ENCODE measurements around the gene MPP2. TPM values are rescaled to one million over a fixed set of nuclear protein-coding genes. Genes with fewer than 3 reads are reported as not detected.

The MPP2 gene
- total and polyA plus RNA-seq, 4 donors = 0.05 to 0.25 (median 0.09) TPM

DNA sequence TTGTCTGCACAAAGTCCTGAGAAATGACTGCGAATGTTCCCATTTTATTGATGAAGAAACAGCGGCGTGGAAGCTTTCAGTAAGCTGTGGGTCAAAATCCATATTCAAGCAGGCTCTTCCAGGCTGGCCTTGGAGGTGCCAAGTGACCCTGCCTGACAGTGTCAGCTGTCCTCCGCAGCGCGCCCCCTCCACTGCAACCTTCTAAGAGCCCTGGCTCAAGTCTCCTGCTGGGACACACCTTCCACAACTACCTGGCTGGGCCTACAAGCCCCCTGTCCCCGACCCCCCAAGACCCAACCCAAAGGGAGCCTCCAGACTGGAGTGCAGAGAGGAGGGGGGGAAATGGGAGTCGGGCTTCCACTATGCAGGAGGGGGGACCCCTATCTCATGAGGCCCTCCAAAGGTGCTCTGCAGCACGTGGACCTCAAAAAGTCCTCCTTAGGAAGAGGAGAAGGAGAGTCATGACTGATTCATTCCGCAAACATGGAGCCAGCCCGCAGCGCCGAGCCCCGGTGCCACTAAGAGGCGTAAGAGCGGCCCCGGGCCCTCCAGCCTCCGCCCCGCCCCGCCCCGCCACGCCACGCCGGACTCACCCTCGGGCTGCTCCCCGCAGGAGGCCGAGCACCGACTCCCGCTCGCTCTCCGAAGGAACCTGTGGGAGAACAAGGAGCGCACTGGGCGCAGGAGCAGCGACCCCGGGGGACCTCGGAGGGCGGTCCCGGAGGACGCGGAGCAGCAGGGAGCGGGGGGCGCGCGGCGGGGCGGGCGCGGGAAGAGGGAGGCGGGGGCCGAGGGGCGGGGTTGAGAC, 75.0 kb downstream of the MPP2 start:
- no peaks in the 10 kb centered on the region for H3K36me3 ChIP-seq (ENCODE audit: control insufficient read depth in 4 of 4, insufficient read depth in 3 of 4, low read depth in 1 of 4, low read length in 3 of 4)
- H3K4me3 ChIP-seq (ENCODE audit: low read depth in 1 of 3, low read length in 3 of 3) = peak overlapping the region in 1 of 3 donors; percentile 70
- peaks cover 0 to 14% (median 10%) of the 10 kb centered on the region in 4 donors for H3K4me1 ChIP-seq (ENCODE audit: control insufficient read depth in 4 of 4, insufficient read depth in 4 of 4, low read length in 3 of 4)
- H3K9me3 ChIP-seq (ENCODE audit: control insufficient read depth in 4 of 4, low read length in 3 of 4) = no peaks in the 10 kb centered on the region
- 11% methylated on average over 51 of the region's 51 CpGs for WGBS
- no peak overlapping the region for H3K9ac ChIP-seq (ENCODE audit: low read depth in 1 of 2, low read length in 2 of 2)
- DNase-seq (ENCODE audit: low spot score) = no peak
- TF ChIP-seq, protein P1, sequence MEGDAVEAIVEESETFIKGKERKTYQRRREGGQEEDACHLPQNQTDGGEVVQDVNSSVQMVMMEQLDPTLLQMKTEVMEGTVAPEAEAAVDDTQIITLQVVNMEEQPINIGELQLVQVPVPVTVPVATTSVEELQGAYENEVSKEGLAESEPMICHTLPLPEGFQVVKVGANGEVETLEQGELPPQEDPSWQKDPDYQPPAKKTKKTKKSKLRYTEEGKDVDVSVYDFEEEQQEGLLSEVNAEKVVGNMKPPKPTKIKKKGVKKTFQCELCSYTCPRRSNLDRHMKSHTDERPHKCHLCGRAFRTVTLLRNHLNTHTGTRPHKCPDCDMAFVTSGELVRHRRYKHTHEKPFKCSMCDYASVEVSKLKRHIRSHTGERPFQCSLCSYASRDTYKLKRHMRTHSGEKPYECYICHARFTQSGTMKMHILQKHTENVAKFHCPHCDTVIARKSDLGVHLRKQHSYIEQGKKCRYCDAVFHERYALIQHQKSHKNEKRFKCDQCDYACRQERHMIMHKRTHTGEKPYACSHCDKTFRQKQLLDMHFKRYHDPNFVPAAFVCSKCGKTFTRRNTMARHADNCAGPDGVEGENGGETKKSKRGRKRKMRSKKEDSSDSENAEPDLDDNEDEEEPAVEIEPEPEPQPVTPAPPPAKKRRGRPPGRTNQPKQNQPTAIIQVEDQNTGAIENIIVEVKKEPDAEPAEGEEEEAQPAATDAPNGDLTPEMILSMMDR (IDR thresholded peaks at IDR 0.05; ENCODE audit: low read depth, low read length, missing input control) = no peak
- TF ChIP-seq YY1 (IDR thresholded peaks at IDR 0.05) (no peak), FOXA2 (IDR thresholded peaks at IDR 0.05) (no peak), RAD21 (IDR thresholded peaks at IDR 0.05) (no peak), SP1 (IDR thresholded peaks at IDR 0.05) (no peak), FOXA1 (IDR thresholded peaks at IDR 0.05) (no peak), NR2F2 (IDR thresholded peaks at IDR 0.05) (no peak), TAF1 (conservative IDR thresholded peaks at IDR 0.05) (no peak), EGR1 (IDR thresholded peaks at IDR 0.05; ENCODE audit: low read depth in 2 of 2) (no peak), RXRA (IDR thresholded peaks at IDR 0.05) (no peak), HNF4A (conservative IDR thresholded peaks at IDR 0.05) (no peak)
- TF ChIP-seq, protein P2, sequence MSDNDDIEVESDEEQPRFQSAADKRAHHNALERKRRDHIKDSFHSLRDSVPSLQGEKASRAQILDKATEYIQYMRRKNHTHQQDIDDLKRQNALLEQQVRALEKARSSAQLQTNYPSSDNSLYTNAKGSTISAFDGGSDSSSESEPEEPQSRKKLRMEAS (IDR thresholded peaks at IDR 0.05) = no peak
- TF ChIP-seq, protein P3, sequence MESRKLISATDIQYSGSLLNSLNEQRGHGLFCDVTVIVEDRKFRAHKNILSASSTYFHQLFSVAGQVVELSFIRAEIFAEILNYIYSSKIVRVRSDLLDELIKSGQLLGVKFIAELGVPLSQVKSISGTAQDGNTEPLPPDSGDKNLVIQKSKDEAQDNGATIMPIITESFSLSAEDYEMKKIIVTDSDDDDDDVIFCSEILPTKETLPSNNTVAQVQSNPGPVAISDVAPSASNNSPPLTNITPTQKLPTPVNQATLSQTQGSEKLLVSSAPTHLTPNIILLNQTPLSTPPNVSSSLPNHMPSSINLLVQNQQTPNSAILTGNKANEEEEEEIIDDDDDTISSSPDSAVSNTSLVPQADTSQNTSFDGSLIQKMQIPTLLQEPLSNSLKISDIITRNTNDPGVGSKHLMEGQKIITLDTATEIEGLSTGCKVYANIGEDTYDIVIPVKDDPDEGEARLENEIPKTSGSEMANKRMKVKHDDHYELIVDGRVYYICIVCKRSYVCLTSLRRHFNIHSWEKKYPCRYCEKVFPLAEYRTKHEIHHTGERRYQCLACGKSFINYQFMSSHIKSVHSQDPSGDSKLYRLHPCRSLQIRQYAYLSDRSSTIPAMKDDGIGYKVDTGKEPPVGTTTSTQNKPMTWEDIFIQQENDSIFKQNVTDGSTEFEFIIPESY (IDR thresholded peaks at IDR 0.05) = no peak
- H3K27ac ChIP-seq (ENCODE audit: low read depth in 1 of 2, low read length in 2 of 2) = no peak overlapping the region
- H3K27me3 ChIP-seq (ENCODE audit: control insufficient read depth in 4 of 4, insufficient read depth in 4 of 4, low read length in 3 of 4) = no peaks in the 10 kb centered on the region

DNA sequence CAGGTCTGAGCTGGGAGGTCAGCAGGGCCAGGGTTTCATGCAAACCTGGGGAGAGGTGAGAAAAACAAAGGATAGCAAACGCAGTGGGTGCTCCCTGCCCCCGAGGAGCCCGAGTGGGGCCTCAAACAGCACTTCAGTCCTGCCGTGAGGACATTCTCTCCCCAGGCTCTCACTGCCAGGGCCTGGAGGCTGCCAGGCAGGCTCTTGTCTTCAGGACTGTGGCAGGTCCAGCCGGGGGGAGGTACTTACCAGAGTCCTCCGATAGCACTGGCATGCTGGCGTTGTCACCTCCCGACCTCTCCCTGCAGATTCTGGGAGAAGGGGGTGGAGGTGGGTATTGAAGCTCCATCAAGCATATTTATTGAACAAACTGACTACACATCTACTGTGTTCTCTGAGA, 75.7 kb downstream of the MPP2 start:
- Histone ChIP-seq H3K4me1 (ENCODE audit: control insufficient read depth in 4 of 4, insufficient read depth in 4 of 4, low read length in 3 of 4) (peaks cover 0 to 14% (median 10%) of the 10 kb centered on the region in 4 donors), H3K4me3 (ENCODE audit: low read depth in 1 of 3, low read length in 3 of 3) (no peak overlapping the region), H3K36me3 (ENCODE audit: control insufficient read depth in 4 of 4, insufficient read depth in 3 of 4, low read depth in 1 of 4, low read length in 3 of 4) (no peaks in the 10 kb centered on the region), H3K27ac (ENCODE audit: low read depth in 1 of 2, low read length in 2 of 2) (no peak overlapping the region), H3K9me3 (ENCODE audit: control insufficient read depth in 4 of 4, low read length in 3 of 4) (no peaks in the 10 kb centered on the region), H3K9ac (ENCODE audit: low read depth in 1 of 2, low read length in 2 of 2) (no peak overlapping the region), H3K27me3 (ENCODE audit: control insufficient read depth in 4 of 4, insufficient read depth in 4 of 4, low read length in 3 of 4) (no peaks in the 10 kb centered on the region)
- DNase-seq (ENCODE audit: low spot score) = no peak
- WGBS = 91% methylated on average over 8 of the region's 8 CpGs
- TF ChIP-seq FOXA1 (IDR thresholded peaks at IDR 0.05) = no peak
- TF ChIP-seq GABPA (IDR thresholded peaks at IDR 0.05 in 1 of 2, conservative IDR thresholded peaks at IDR 0.05 in 1 of 2) = no peak
- TF ChIP-seq, protein P1 (IDR thresholded peaks at IDR 0.05; ENCODE audit: low read depth, low read length, missing input control) = no peak
- TF ChIP-seq JUND (IDR thresholded peaks at IDR 0.05) = no peak
- no peak for TF ChIP-seq TAF1 (conservative IDR thresholded peaks at IDR 0.05)
- no peak for TF ChIP-seq FOXA2 (IDR thresholded peaks at IDR 0.05)
- TF ChIP-seq, protein P2 (IDR thresholded peaks at IDR 0.05) = no peak
- no peak for TF ChIP-seq NR2F2 (IDR thresholded peaks at IDR 0.05)
- TF ChIP-seq YY1 (IDR thresholded peaks at IDR 0.05) = no peak
- no peak for TF ChIP-seq HNF4G (IDR thresholded peaks at IDR 0.05)
- TF ChIP-seq, protein P3 (IDR thresholded peaks at IDR 0.05) = no peak
- no peak for TF ChIP-seq SP1 (IDR thresholded peaks at IDR 0.05)
- no peak for TF ChIP-seq HNF4A (conservative IDR thresholded peaks at IDR 0.05)
- TF ChIP-seq EGR1 (IDR thresholded peaks at IDR 0.05; ENCODE audit: low read depth in 2 of 2) = no peak
- TF ChIP-seq, protein P4, sequence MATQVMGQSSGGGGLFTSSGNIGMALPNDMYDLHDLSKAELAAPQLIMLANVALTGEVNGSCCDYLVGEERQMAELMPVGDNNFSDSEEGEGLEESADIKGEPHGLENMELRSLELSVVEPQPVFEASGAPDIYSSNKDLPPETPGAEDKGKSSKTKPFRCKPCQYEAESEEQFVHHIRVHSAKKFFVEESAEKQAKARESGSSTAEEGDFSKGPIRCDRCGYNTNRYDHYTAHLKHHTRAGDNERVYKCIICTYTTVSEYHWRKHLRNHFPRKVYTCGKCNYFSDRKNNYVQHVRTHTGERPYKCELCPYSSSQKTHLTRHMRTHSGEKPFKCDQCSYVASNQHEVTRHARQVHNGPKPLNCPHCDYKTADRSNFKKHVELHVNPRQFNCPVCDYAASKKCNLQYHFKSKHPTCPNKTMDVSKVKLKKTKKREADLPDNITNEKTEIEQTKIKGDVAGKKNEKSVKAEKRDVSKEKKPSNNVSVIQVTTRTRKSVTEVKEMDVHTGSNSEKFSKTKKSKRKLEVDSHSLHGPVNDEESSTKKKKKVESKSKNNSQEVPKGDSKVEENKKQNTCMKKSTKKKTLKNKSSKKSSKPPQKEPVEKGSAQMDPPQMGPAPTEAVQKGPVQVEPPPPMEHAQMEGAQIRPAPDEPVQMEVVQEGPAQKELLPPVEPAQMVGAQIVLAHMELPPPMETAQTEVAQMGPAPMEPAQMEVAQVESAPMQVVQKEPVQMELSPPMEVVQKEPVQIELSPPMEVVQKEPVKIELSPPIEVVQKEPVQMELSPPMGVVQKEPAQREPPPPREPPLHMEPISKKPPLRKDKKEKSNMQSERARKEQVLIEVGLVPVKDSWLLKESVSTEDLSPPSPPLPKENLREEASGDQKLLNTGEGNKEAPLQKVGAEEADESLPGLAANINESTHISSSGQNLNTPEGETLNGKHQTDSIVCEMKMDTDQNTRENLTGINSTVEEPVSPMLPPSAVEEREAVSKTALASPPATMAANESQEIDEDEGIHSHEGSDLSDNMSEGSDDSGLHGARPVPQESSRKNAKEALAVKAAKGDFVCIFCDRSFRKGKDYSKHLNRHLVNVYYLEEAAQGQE (IDR thresholded peaks at IDR 0.05) = no peak
- no peak for TF ChIP-seq RAD21 (IDR thresholded peaks at IDR 0.05)

All from liver (tissue), 9 donors.